ENCODE data around the gene PLOD3.

GRCh38 chr7:101179713-101180112 lies 37.7 kb downstream of the PLOD3 start:
- no peak for TF ChIP-seq CTCF (IDR thresholded peaks at IDR 0.05)
- TF ChIP-seq POLR2A (IDR thresholded peaks at IDR 0.05) = no peak
